ENCODE data around the gene GIMAP6. TPM values are rescaled to one million over a fixed set of nuclear protein-coding genes. Genes with fewer than 3 reads are reported as not detected.

Gene GIMAP6
- total RNA-seq, 1 experiment from 2014 or later: 0.13 TPM

DNA sequence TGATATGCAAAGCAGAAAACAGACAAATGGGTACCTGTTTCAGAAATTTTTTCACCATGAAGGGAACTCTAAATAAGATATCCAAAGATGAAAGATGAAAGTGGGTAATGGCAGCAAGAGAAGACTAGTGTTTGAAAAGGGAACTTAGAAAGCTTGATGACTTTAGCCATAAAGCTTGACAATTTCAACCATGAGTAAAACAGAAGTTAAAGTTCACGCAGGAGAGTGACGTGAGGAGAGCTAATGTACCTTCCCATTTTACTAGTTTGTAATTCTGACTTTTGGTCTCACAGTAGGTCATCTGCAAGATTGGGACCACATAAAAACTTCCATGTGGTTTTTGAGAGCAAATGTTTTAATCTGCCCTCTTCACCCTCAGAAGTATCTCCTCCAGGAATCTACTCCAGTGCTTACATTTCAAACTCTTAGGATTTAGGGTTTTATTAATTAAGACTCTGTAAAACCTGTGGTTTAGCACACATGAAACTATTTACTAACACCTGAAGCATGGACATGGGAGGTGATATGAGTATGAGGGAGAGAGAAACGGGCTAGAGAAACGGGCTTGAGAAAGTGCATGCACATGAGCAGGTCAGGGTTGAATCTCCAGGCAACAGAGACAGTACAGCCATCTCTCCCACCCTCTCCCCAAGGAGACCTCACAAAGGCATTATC lies 28.9 kb upstream of the GIMAP6 start:
- peaks cover 18% of the 10 kb centered on the region for H3K9me3 Mint-ChIP-seq
- TF ChIP-seq SP1 (CRISPR knock-in tag; conservative IDR thresholded peaks at IDR 0.05): no peak
- TF ChIP-seq SOX15 (CRISPR knock-in tag; IDR thresholded peaks at IDR 0.05): no peak
- TF ChIP-seq, protein P1, sequence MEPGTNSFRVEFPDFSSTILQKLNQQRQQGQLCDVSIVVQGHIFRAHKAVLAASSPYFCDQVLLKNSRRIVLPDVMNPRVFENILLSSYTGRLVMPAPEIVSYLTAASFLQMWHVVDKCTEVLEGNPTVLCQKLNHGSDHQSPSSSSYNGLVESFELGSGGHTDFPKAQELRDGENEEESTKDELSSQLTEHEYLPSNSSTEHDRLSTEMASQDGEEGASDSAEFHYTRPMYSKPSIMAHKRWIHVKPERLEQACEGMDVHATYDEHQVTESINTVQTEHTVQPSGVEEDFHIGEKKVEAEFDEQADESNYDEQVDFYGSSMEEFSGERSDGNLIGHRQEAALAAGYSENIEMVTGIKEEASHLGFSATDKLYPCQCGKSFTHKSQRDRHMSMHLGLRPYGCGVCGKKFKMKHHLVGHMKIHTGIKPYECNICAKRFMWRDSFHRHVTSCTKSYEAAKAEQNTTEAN (CRISPR knock-in tag; IDR thresholded peaks at IDR 0.05): no peak
- no peak for TF ChIP-seq EMX1 (CRISPR knock-in tag; IDR thresholded peaks at IDR 0.05)
- TF ChIP-seq, protein P2, sequence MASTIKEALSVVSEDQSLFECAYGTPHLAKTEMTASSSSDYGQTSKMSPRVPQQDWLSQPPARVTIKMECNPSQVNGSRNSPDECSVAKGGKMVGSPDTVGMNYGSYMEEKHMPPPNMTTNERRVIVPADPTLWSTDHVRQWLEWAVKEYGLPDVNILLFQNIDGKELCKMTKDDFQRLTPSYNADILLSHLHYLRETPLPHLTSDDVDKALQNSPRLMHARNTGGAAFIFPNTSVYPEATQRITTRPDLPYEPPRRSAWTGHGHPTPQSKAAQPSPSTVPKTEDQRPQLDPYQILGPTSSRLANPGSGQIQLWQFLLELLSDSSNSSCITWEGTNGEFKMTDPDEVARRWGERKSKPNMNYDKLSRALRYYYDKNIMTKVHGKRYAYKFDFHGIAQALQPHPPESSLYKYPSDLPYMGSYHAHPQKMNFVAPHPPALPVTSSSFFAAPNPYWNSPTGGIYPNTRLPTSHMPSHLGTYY (CRISPR knock-in tag; IDR thresholded peaks at IDR 0.05): no peak
- no peak for TF ChIP-seq RELA (CRISPR knock-in tag; IDR thresholded peaks at IDR 0.05; ENCODE audit: borderline replicate concordance)
- TF ChIP-seq, protein P3, sequence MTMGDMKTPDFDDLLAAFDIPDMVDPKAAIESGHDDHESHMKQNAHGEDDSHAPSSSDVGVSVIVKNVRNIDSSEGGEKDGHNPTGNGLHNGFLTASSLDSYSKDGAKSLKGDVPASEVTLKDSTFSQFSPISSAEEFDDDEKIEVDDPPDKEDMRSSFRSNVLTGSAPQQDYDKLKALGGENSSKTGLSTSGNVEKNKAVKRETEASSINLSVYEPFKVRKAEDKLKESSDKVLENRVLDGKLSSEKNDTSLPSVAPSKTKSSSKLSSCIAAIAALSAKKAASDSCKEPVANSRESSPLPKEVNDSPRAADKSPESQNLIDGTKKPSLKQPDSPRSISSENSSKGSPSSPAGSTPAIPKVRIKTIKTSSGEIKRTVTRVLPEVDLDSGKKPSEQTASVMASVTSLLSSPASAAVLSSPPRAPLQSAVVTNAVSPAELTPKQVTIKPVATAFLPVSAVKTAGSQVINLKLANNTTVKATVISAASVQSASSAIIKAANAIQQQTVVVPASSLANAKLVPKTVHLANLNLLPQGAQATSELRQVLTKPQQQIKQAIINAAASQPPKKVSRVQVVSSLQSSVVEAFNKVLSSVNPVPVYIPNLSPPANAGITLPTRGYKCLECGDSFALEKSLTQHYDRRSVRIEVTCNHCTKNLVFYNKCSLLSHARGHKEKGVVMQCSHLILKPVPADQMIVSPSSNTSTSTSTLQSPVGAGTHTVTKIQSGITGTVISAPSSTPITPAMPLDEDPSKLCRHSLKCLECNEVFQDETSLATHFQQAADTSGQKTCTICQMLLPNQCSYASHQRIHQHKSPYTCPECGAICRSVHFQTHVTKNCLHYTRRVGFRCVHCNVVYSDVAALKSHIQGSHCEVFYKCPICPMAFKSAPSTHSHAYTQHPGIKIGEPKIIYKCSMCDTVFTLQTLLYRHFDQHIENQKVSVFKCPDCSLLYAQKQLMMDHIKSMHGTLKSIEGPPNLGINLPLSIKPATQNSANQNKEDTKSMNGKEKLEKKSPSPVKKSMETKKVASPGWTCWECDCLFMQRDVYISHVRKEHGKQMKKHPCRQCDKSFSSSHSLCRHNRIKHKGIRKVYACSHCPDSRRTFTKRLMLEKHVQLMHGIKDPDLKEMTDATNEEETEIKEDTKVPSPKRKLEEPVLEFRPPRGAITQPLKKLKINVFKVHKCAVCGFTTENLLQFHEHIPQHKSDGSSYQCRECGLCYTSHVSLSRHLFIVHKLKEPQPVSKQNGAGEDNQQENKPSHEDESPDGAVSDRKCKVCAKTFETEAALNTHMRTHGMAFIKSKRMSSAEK (CRISPR knock-in tag; IDR thresholded peaks at IDR 0.05; ENCODE audit: borderline replicate concordance): no peak
- TF ChIP-seq, protein P4, sequence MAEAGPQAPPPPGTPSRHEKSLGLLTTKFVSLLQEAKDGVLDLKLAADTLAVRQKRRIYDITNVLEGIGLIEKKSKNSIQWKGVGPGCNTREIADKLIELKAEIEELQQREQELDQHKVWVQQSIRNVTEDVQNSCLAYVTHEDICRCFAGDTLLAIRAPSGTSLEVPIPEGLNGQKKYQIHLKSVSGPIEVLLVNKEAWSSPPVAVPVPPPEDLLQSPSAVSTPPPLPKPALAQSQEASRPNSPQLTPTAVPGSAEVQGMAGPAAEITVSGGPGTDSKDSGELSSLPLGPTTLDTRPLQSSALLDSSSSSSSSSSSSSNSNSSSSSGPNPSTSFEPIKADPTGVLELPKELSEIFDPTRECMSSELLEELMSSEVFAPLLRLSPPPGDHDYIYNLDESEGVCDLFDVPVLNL (CRISPR knock-in tag; IDR thresholded peaks at IDR 0.05; ENCODE audit: borderline replicate concordance, low read depth): no peak
- no peak for TF ChIP-seq ZNF317 (CRISPR knock-in tag; IDR thresholded peaks at IDR 0.05; ENCODE audit: borderline replicate concordance, low read depth)
- no peak for TF ChIP-seq NR1H2 (CRISPR knock-in tag; IDR thresholded peaks at IDR 0.05)
- TF ChIP-seq ZNF138 (CRISPR knock-in tag; conservative IDR thresholded peaks at IDR 0.05): no peak
- TF ChIP-seq ETV6 (CRISPR knock-in tag; IDR thresholded peaks at IDR 0.05): no peak
- no peak for TF ChIP-seq ELF4 (CRISPR knock-in tag; IDR thresholded peaks at IDR 0.05; ENCODE audit: low read depth)
- TF ChIP-seq TP53 (CRISPR knock-in tag; IDR thresholded peaks at IDR 0.05): no peak
- TF ChIP-seq ESRRA (CRISPR knock-in tag; IDR thresholded peaks at IDR 0.05; ENCODE audit: borderline replicate concordance): no peak
- no peak for TF ChIP-seq ARID4B (CRISPR knock-in tag; IDR thresholded peaks at IDR 0.05; ENCODE audit: borderline replicate concordance)
- no peak for TF ChIP-seq TCF7 (CRISPR knock-in tag; IDR thresholded peaks at IDR 0.05; ENCODE audit: low read depth)

More for the DNA sequence above, 28.9 kb upstream of the GIMAP6 start:
- CTCF ChIA-PET: interaction anchor here (0.6 to 0.7 kb wide), 2 partner anchors 10 to 31 kb away, joined by 3 to 9 read pairs; no protein-coding TSS in a partner anchor
- peaks cover 46% of the 10 kb centered on the region for H3K27me3 Mint-ChIP-seq (ENCODE audit: low read depth)
- no peak overlapping the region for H3K4me3 Mint-ChIP-seq
- POLR2A ChIA-PET: no interaction called here
- no peak for DNase-seq (ENCODE audit: low spot score)
- no peak for ATAC-seq
- 0 out of 2 replicates have a peak, but pooled peaks cover 3% of the 10 kb centered on the region for H3K4me1 Mint-ChIP-seq
- peaks cover 6% of the 10 kb centered on the region for H3K36me3 Mint-ChIP-seq
- no peak overlapping the region for H3K27ac Mint-ChIP-seq
